Neural cell (in vitro differentiated cells): ENCODE measurements around the gene TLL1.

Source experiments
- EP300 ChIP-seq: fragments of 450-650 bp; conservative IDR thresholded peaks from 2 replicates; pipeline ENCODE4 v1.6.1; 2014; ENCODE audit warnings: antibody characterized with exemption, mild to moderate bottlenecking, moderate library complexity; ENCODE audit not compliant: poor library complexity, severe bottlenecking
- MXI1 ChIP-seq: fragments of 450-650 bp; conservative IDR thresholded peaks from 2 replicates; pipeline ENCODE4 v1.6.1; 2014; ENCODE audit warnings: antibody characterized with exemption, mild to moderate bottlenecking; ENCODE audit not compliant: poor library complexity, severe bottlenecking
- POLR2AphosphoS5 ChIP-seq: IDR thresholded peaks from 2 replicates; pipeline ENCODE4 v1.6.1; 2012
- RAD21 ChIP-seq: fragments of 450-650 bp; conservative IDR thresholded peaks from 2 replicates; pipeline ENCODE4 v1.6.1; 2014; ENCODE audit warnings: antibody characterized with exemption, mild to moderate bottlenecking, moderate library complexity
- REST ChIP-seq: IDR thresholded peaks from 2 replicates; pipeline ENCODE4 v1.6.1; 2012; ENCODE audit warnings: borderline replicate concordance
- TF ChIP-seq, protein P1 (sequence below): fragments of 450-650 bp; IDR thresholded peaks from 2 replicates; pipeline ENCODE4 v1.5.1; 2014; ENCODE audit warnings: antibody characterized with exemption, mild to moderate bottlenecking, moderate library complexity; ENCODE audit not compliant: poor library complexity, severe bottlenecking

GRCh38 chr4:166045457-166045856, 172.4 kb downstream of the TLL1 start:
- TF ChIP-seq EP300 (no peak), POLR2AphosphoS5 (no peak), REST (no peak), RAD21 (no peak), MXI1 (no peak)
- TF ChIP-seq, protein P1, sequence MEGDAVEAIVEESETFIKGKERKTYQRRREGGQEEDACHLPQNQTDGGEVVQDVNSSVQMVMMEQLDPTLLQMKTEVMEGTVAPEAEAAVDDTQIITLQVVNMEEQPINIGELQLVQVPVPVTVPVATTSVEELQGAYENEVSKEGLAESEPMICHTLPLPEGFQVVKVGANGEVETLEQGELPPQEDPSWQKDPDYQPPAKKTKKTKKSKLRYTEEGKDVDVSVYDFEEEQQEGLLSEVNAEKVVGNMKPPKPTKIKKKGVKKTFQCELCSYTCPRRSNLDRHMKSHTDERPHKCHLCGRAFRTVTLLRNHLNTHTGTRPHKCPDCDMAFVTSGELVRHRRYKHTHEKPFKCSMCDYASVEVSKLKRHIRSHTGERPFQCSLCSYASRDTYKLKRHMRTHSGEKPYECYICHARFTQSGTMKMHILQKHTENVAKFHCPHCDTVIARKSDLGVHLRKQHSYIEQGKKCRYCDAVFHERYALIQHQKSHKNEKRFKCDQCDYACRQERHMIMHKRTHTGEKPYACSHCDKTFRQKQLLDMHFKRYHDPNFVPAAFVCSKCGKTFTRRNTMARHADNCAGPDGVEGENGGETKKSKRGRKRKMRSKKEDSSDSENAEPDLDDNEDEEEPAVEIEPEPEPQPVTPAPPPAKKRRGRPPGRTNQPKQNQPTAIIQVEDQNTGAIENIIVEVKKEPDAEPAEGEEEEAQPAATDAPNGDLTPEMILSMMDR: no peak
